ENCODE data around the gene GP1BB.
A peak's percentile ranks its signal among the peaks of the same experiment; 100 is the strongest.

GP1BB gene

DNA sequence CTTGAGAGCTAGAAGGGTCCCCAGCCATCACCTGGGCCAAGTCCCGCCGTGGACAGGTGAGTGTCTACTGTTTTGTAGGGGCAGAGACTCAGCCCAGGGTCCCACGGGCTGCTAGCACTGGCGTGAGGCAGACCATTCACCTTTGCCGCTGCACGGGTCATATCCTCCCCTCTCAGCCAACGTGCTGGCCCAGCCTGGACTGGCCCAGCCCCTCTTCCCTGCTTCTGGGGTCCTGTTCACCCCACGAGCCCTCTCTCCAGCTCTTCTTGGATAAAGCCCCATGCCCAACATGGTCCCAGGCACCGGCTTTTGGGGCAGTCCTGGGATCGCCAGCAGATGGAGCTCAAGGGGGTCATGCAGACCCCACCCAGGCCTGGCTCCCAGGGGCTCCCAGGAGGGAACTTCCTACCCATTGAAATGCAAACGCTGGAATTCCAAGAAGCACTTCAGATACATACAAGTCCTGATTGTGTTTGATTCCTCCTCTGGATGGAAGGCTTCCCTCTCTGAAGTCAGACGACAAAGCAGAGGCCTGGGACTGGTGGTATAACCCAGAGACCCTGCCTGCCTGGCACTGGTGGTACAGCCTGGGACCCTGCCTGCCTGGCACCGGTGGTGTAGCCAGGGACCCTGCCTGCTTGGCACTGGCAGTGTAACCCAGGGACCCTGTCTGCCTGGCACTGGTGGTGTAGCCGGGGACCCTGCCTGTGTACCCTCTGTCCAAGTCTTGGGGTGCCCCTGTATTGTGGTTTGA is 18.0 kb upstream of the GP1BB start:
- no peak overlapping the region for H3K4me3 ChIP-seq
- no peak overlapping the region for H3K27ac ChIP-seq
- DNase-seq (ENCODE audit: low spot score) = no peak
- TF ChIP-seq, protein P1, sequence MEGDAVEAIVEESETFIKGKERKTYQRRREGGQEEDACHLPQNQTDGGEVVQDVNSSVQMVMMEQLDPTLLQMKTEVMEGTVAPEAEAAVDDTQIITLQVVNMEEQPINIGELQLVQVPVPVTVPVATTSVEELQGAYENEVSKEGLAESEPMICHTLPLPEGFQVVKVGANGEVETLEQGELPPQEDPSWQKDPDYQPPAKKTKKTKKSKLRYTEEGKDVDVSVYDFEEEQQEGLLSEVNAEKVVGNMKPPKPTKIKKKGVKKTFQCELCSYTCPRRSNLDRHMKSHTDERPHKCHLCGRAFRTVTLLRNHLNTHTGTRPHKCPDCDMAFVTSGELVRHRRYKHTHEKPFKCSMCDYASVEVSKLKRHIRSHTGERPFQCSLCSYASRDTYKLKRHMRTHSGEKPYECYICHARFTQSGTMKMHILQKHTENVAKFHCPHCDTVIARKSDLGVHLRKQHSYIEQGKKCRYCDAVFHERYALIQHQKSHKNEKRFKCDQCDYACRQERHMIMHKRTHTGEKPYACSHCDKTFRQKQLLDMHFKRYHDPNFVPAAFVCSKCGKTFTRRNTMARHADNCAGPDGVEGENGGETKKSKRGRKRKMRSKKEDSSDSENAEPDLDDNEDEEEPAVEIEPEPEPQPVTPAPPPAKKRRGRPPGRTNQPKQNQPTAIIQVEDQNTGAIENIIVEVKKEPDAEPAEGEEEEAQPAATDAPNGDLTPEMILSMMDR (IDR thresholded peaks at IDR 0.05) = no peak

DNA sequence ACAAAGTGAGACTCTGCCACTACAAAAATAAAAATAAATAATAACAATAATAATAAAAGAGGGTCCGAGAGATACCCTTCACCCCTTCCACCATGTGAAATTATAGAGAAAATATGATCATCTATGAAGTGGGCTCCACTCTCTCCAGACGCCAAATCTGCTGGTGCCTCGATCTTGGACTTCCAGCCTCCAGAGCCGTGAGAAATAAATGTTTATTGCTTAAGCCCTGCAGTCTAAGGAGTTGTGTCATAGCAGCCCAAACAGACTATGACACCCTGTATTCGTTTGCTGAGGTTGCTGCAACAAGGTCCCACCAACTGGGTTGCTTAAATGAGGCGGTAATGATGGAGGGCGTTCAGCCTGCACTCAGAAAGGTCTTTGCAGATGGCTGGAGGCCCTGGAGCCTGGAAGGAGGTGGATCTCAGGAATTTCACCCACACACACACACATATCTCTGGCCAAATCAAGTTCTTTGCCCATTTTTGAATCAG is 16.6 kb upstream of the GP1BB start:
- DNase-seq (ENCODE audit: low spot score) = no peak
- H3K4me3 ChIP-seq = no peak overlapping the region
- TF ChIP-seq, protein P1 (IDR thresholded peaks at IDR 0.05) = no peak
- H3K27ac ChIP-seq = no peak overlapping the region

DNA sequence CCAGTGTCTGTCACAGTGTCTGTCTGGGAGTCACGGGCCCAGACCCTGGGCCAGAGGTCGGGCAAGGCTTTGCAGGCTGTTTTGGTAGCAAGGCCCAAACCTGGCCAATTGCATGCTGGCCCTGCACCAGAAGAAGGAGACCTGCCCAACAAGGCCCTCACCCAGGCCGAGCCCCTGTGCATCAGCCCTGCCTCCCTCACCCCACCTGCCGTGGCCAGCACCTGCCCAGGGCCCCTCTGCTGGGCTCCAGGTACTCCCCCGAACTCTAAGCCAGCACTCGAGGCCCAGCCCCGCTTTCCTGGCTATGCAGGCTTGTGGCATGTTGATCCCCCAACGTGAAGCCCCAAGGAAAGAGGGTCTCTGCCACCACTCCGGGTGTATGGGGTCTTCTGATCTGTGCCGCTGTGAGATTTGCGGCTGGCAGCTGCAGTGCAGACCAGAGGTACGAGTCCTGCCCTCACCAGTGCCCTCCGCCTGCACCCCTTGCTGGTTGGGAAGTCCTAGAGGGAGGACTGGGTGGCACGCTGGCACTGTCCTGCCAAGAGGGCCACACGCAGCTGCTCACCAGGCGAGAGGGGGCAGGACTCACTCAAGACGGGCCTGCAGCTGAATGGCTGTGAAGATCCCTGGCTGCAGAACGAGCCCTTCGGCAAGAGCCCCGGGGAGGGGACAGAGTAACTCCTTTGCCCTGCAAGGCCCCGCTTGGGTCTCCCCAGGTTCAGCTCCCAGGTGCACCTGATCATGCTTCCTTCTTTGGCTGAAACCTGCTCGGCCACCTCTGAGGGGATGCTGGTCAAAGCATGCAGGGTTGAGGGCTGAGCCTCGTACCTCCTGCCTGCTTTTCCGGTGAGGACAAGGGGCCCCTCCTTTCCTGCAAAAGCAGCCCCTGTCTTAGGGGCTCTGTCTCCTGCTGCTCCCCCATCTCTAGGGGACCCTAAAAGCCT is 15.7 kb upstream of the GP1BB start:
- Histone ChIP-seq H3K4me3 (no peak overlapping the region), H3K27ac (no peak overlapping the region)
- TF ChIP-seq, protein P1 (IDR thresholded peaks at IDR 0.05) = no peak
- peak; percentile 64 for DNase-seq (ENCODE audit: low spot score)

DNA sequence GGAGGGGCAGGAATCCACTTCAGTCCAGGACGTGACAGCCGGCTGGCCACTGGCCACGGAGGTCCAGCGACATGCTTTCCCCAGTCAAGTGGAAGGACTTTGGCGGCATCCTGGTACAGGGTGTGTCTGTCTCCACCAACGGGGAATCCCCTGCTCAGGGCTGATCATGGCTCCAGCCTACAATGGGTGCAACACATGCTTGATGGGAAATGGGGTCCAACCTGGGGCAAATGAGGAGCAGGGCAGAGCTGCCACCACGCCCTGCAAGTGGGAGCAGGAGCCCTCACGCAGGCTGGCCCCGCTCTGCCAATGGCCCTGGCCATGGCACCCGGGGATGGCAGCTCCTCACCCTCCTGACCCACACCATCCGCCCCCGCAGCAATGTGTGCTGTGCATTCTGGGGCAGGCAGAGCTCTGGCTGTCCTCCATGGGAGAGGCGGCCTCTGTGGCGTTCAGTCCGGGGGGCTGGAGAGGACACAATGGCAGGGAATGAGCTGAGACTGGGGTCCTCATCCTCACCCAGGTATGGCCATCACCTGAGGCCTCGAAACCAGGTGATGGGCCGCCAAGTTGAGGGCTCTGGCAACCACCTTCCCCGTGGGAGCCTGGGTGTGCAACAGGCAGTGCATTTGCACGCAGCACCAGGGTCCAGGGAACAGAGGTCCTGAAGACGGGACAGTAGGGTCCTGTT is 14.9 kb upstream of the GP1BB start:
- TF ChIP-seq, protein P1 (IDR thresholded peaks at IDR 0.05) = no peak

DNA sequence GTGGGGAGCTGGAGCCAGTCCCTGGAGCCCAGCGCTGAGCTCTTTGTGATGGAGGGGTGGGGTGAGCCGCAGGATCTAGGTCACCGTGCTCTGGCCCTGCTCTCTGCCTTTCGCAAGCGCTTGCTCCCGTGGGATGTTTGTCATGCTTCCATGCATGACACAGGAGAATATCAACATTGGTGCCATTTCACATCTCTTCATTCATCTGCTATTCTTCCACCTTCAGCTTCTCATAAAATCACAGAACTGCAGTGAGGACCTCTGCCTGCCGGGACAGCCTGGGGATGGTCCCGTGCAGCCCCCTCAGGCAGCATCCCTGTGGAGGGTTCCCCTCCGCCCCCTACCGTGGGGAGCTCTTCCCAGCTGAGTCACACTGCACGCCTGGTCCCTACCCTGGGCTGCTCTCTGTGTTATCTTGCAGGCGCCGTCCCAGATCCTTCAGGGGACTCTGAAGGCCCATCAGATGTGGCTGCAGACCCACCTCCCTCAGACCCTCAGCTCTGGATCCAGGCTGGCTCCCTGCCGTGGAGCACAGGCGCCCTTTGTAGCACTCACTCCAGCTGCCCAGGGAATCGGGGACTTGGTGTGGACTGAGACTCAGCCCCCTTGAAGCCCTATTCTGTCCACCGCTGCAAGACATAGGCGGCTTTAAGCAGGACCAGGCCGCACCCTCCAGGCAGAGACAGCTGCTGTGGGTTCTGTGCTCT is 14.1 kb upstream of the GP1BB start:
- DNase-seq (ENCODE audit: low spot score) = no peak
- Histone ChIP-seq H3K27ac (no peak overlapping the region), H3K4me3 (no peak overlapping the region)
- TF ChIP-seq, protein P1 (IDR thresholded peaks at IDR 0.05) = no peak

More for the DNA sequence above, 14.9 kb upstream of the GP1BB start:
- DNase-seq (ENCODE audit: low spot score) = no peak
- Histone ChIP-seq H3K27ac (no peak overlapping the region), H3K4me3 (no peak overlapping the region)

DNA sequence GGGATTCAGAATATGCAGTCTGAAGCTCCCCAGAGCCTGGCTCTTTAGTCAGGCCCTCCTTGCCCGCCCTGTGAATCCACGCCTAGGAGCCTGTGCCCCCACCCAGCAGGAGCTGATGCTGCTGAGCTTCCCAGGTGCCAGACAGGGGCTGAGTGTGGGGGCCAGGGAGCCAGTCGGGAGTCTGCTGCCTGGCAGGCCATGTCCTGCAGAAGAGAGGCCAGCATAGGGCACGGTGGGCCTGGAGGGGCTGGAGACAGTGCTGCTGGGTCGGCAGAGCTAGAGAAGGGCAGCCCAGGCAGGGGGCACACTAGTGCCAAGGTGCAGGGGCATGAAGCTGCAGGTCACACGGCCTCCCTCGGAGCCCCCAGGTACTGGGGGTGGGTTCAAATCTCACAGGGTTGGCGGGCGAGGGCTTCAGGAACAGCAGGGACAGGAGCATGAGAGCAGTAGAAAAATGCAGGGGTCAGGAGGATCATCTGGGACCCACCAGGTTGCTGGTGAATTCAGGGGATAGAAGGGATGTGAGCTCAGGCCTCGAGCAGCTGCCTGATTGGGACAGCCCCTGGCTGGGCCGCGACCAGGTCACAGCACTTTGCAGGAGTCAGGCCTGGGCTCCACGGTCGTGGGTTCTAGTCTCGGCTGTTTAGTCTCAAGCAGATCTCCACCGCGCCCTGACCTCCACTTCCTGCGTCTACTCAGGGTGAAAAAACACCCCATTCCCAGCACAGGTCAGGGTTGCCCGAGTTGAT is 13.1 kb upstream of the GP1BB start:
- Histone ChIP-seq H3K4me3 (no peak overlapping the region), H3K27ac (no peak overlapping the region)
- no peak for DNase-seq (ENCODE audit: low spot score)
- TF ChIP-seq, protein P1 (IDR thresholded peaks at IDR 0.05) = no peak
